LNCaP clone FGC (cell line): ENCODE measurements around the gene PHF21A.
A peak's percentile ranks its signal among the peaks of the same experiment; 100 is the strongest.

Source experiments
- DNase-seq: peaks from one replicate; pipeline ENCODE4 v3.0.0-alpha.2; 2011; ENCODE audit warnings: low read depth
- H3K4me3 ChIP-seq: 2 replicates; pipeline ENCODE4 v1.5.1; 2011; ENCODE audit warnings: mild to moderate bottlenecking, low read depth, low read length, control low read depth
- TF ChIP-seq, protein P1 (sequence below): IDR thresholded peaks from 2 replicates; pipeline ENCODE4 v1.5.1; 2012; ENCODE audit warnings: mild to moderate bottlenecking; ENCODE audit not compliant: control insufficient read depth, insufficient read depth; ENCODE audit errors: extremely low read depth

PHF21A gene

DNA sequence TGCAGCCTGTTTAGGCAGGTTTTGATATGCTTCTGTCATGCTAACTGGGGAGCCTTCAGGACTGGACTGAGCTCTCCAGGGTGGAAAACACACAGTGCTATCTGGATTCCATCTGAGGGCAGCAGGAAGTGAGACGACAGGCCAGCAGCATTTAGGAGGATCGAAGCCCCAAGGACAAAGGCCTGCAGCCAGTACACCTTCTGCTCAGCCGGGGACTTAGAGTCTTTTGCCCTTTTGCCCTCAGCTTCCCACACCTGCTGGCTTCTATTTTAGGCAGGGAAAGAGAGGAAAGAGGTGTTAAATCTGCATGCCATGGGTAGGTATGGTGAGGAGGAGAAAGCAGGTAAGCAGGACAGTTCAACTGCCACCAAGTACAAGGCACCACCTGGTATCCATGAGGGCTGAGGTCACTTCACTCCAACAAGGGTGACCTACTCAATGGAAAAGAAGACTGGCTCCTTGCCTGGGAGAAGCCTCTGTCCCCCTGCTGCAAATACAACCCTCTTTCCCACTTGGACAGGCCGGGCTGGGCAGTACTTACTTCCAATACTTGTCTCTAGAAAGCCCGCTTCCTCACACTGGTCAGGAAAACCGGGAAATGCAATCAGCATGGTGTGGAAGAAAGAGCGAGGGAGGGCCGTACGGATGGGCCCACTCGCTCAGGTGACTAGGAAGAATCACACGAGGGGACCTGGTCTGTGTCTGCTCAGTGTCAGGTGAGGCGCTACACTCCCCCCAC is 186.5 kb downstream of the PHF21A start:
- peak; percentile 44 for DNase-seq
- TF ChIP-seq, protein P1, sequence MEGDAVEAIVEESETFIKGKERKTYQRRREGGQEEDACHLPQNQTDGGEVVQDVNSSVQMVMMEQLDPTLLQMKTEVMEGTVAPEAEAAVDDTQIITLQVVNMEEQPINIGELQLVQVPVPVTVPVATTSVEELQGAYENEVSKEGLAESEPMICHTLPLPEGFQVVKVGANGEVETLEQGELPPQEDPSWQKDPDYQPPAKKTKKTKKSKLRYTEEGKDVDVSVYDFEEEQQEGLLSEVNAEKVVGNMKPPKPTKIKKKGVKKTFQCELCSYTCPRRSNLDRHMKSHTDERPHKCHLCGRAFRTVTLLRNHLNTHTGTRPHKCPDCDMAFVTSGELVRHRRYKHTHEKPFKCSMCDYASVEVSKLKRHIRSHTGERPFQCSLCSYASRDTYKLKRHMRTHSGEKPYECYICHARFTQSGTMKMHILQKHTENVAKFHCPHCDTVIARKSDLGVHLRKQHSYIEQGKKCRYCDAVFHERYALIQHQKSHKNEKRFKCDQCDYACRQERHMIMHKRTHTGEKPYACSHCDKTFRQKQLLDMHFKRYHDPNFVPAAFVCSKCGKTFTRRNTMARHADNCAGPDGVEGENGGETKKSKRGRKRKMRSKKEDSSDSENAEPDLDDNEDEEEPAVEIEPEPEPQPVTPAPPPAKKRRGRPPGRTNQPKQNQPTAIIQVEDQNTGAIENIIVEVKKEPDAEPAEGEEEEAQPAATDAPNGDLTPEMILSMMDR: no peak
- no peak overlapping the region for H3K4me3 ChIP-seq

DNA sequence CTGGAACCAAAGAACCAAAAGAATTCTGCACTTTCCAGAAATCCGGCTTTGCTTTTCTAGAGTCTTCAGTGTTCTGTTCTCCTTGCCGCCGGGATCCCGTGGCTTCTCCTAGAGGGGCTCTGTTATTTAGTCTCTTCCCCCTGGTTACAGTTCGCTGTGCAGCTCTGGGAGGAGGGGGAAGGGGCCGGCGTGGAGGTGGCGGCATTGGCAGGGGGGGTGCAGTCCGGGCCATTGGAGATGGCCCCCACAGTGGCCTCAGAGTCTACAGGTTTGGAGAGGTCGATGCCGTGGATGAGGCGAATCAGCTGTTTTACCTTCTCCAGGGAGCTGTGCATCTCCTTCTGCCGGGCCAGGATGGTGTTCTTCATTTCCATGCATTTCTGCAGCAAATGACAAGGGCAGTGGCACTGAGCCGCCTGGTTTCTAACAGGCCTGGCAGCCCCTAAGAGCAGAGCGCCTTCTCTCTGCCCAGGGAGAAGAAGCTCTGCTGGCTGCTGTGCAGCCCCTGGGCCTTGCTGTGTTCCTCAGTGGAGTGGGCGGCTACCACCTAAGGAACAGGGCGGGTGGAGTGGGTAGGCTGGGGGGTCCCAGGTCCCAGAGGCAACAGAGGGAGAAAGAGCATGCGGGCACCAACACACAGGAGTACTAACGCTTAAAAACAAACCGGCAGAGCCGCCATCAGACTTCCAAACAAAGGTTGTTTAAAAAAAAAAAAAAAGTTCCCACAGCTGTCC is 187.2 kb downstream of the PHF21A start:
- no peak overlapping the region for H3K4me3 ChIP-seq
- TF ChIP-seq, protein P1: no peak
- no peak for DNase-seq

DNA sequence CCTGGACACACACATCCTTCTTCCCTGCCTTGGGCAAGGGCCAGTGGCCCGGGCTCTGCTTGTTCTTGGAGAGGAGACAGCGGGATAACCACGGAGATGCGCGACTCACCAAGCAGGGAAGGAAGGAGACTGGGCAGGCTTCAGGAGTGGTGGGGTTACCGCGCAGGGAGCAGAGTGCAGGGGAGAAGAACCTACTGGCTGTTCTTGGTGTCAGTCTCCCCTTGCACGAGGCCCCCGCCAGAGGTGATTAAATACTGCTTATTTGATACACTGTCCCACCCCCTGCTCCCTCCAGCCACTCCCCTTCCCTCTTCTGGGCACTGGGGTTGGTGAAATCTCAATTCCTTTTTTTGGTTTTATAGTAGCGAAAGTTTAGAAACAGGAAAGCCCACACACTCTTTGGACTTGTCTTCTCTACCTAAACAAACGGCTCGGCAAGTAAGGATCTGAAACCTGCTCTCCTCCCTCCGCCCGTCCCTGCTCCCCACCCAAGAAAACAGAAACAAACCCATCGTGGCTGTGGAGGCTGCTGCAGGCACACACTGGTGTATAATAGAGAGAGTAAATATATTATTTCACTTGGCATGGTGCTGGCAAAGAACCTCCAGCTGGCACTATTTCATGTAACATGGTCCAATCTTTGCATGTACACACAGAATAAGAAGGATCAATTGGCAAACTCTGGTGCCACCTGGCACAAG is 188.0 kb downstream of the PHF21A start:
- TF ChIP-seq, protein P1: no peak
- peak overlapping the region; percentile 25 for H3K4me3 ChIP-seq
- peak; percentile 90 for DNase-seq

DNA sequence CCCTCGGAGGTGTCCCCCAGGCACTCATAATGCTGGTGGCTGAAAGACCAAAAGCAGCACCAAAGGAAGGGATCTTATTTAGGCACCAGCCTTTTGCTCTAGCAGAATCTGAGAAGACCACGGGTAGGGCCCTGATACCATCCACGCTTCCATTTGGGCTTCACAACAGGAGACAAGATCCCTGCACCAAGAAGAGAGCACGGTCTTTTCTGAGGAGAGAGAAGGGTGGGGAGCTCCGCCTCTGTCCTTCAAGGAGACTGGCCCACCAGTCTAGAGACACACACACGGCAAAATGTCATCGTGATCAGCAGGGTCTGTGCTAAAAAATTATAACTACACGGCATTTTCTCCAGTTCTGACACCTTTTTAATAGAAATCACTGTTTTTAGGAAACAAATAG is 189.0 kb downstream of the PHF21A start:
- no peak for DNase-seq
- TF ChIP-seq, protein P1: no peak
- H3K4me3 ChIP-seq: no peak overlapping the region

DNA sequence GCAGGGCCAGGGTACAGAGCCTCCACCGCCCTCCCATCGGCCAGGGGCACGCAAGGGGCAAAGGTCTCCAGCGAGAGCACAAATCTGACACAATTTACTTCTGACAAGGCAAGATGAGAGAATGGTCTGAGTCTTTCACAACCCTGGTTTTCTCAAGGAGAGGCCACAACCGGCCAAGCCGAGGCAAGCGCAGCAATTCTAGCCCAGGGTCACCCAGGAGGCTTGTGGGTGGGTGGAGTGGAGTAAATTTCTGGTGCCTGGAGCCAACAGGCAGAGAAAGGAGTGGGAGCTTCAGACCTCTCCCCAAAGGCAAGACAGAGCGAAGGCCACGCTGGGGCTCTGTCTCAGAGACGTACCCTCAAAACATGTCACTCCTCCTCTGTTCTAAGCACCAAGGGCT is 189.5 kb downstream of the PHF21A start:
- DNase-seq: no peak
- H3K4me3 ChIP-seq: no peak overlapping the region
- TF ChIP-seq, protein P1: no peak

DNA sequence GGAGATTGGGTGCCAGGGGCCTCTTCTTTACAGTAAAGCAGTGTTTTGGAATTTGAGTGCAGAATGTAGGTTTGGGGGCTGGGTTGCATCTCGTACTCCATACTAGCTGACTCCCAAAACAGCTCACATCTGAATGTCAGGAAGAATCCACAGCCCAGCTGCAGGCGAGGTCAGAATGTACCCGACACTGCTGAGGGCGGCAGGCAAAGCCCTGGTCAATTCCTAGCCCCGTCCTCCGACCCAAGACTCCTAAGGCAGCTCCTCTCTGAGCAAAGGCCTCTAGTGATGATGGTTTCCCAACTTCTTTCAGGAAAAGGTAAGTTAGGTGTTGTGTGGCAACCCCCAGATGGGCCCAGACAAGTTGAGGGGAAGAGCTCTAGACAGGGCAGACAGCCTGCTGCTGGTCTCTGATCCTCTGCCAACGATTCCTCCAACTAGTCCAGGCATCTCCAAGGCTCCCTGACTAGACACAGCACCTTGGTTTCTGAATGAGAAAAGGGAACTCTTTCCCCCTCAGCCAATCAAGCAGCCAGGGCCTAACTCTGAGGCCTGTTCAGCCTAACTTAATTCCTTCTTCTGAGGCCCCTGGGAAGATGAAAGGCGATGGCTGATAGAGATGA is 190.2 kb downstream of the PHF21A start:
- no peak overlapping the region for H3K4me3 ChIP-seq
- TF ChIP-seq, protein P1: no peak
- DNase-seq: no peak
